GM21717 (cell line): ENCODE results near the gene SLC25A38.
A peak's percentile ranks its signal among the peaks of the same experiment; 100 is the strongest.
"Not testable (repeated sequence)": the region's sequence is repeated elsewhere in the genome, so short reads cannot be mapped to it uniquely, and the experiment has no call there.

ENCODE experiments used
- ATAC-seq: cut with Tn5 transposase; IDR thresholded peaks from one replicate; pipeline ENCODE4 v1.9.1; 2021; ENCODE audit warnings: mild to moderate bottlenecking, moderate library complexity; ENCODE audit not compliant: unreplicated experiment

Gene SLC25A38

DNA sequence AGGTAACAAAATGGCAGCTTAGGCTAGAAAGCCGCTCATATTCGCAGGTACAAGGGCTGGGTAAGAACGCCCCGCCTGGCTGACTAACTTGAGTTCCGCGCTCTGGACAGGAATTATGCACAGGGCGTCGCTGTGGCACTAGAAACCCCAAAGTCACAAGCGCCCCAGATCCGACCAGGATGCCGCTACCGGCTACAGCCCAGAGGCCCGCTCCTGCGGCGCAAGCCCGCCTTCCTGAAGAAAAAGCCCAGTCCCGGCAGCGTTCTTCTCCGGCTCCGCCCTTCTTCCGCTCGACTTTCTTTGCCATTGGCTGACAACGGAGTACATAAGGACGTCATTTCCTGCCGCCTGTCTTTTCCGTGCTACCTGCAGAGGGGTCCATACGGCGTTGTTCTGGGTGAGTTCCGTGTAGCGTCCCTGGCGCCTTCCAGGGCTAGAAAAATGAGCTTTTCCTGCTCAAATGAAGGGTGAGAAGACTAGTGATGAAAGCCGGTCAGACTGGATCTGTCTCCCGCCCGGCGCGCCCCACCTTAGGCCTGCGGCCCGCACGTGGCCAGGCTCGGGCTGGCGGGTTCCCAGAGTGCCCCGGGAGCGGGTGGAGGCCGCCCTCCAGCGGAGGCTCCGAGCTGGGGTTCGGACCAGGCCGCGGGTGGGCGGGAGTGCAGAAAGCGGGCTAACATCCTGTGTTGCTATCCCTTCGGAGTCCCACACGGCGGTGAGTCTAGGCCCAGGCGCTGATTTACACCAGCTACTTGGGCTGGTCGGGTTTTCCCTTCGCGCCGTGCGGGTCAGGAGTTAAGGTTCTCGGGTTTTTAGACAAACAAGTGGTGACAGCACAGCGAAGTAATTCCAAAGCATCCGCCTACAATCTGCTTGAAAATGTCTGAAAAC, 23.4 kb downstream of the SLC25A38 start, which contains the start of gene RPSA:
Gene RPSA, plus strand, starts transcription at position 353 of the 891 bp plus-strand sequence. CDS start 934 bp downstream, outside the sequence.
- ATAC-seq = peak; percentile 96

DNA sequence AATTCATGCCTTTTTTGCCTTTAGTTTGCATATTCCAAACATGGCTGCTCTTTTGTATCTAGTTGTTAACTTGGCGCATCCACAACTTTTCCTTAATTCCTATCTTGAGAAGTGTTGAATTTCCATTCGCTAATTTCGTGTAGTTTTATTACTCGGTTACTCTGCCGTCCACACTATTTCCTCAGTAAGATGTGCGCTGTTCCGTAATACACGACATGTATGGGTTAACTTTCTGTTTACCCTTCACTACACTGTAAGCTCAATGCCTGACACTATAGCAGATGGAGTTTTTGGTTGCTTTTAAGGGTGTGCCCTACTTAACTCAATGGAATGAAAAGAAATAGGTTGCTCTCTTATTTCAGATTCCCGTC, 24.1 kb downstream of the SLC25A38 start:
- no peak for ATAC-seq

DNA sequence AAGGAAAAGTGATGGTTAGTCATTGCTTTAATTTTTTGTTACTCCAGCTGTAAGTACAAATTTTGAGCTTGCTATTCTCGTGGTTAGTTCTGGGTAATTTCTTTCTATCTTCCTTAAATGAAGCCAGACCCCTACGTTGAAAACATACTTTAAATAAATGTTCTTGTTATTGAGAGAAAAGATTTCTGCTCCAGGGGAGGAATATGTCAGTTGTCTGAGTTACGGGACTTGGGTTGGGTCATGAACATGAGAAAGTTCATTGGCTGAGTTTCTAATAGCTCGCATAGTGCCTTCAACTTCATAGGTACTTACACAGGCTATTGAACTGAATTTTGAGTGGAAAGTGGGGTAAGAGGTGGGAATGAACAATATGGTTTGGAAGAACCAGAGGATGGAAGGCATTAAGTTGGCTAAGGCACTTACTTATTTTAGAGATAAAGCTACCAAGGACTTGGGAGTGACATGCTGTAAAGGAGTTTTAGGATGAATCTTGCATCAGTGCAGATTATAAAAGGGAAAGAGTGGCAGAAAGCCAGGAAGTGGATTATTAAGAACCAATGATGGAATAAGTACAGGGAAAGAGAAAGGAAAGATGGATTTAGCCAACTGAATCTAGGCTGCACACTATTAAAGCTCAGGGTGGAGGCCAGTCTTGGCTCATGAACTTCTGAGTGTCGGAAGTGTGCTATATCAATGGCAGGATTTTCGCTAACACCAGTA, 24.8 kb downstream of the SLC25A38 start:
- no peak for ATAC-seq

DNA sequence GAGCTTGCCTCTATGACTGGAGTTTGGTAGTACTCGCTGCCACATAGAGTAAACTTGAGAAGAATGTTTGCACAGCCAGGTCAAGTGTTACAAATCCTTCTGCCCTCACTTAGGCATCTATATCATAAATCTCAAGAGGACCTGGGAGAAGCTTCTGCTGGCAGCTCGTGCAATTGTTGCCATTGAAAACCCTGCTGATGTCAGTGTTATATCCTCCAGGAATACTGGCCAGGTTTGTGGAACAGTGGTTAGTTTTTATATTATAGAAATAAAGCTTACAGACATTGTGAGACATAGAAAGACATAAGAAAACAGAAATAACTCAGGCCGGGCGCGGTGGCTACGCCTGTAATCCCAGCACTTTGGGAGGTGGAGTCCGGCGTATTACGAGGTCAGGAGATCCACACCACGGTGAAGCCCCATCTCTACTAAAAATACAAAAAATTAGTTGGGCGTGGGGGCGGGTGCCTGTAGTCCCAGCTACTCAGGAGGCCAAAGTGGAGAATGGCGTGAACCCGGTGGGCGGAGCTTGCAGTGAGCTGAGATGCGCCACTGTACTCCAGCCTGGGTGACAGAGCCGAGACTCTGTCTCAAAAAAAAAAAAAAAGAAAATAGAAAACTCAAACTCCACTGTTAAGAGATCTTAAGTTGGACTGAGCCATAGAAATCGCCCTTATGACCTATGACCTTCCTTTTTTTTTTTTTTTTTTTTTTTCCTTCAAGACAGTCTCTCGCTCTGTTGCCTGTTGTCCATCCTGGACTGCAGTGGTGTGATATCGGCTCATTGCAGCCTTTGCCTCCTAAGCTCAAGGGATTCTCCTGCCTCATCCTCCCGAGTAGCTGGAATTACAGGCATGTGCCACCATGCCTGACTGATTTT, 25.6 kb downstream of the SLC25A38 start:
- no peak for ATAC-seq

DNA sequence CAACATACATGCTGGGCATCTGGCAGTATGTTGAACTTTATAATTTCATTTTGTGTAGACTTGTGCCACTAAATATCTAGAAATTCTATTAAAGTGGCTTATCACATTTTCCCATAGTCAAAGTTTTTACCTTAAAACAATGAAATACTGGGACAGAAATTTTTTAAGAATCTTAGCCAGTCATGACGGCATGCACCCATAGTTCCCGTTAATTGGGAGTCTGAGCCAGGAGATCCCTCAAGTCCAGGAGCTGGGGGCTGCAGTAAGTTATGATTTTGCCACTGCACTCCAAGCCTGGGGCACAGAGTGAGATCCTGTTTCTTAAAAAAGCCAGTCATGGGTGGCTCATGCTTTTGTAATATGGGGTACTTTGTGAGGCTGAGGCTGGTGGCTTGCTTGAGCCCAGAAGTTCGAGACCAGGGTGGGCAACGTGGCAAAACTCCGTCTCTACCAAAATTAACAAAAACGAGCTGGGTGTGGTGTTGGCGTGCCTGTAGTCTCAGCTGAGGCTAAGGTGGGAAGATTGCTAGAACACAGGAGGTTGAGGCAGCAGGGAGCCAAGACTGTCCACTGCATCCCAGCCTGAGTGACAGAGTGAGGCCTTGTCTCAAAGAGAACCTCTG, 26.5 kb downstream of the SLC25A38 start:
- ATAC-seq = no peak

DNA sequence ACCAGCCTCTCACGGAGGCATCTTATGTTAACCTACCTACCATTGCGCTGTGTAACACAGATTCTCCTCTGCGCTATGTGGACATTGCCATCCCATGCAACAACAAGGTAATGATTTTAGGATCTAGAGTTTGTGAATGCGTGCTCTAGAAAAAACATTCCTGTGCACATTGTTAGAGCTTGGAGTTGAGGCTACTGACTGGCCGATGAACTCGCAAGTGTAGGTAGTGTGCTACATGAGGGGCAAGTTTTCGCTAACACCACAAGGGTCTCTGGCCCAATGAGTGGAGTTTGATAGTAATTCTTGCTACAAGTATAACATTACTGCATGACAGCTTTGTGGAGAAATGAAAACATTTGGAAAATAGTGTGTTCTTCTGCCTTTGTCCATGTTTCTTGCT, 27.7 kb downstream of the SLC25A38 start:
- ATAC-seq = no peak

DNA sequence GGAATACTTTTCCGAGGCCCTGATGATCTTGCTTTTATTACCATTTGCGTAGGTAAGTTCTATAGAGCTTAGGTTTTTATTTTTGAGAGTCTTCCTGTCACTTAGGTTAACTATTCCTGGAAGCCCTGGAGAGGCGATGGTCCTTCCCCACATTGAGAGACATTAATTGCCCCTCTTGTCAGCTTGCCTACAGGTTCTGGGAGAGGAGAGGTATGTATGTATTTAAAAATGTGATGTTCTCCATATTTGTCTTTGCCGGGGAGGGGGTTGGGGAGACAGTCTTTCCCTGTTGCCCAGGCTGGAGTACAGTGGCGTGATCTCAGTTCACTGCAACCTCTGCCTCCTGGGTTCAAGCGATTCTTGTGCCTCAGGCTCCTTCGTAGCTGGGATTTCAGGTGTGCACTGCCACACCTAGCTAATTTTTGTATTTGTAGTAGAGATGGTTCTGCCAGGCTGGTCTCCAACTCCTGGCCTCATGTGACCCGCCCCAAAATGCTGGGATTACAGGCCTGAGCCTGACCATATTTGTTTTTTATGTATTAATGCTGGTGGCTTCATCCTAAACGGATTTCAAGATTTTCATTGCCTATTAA, 29.6 kb downstream of the SLC25A38 start:
- ATAC-seq = no peak

DNA sequence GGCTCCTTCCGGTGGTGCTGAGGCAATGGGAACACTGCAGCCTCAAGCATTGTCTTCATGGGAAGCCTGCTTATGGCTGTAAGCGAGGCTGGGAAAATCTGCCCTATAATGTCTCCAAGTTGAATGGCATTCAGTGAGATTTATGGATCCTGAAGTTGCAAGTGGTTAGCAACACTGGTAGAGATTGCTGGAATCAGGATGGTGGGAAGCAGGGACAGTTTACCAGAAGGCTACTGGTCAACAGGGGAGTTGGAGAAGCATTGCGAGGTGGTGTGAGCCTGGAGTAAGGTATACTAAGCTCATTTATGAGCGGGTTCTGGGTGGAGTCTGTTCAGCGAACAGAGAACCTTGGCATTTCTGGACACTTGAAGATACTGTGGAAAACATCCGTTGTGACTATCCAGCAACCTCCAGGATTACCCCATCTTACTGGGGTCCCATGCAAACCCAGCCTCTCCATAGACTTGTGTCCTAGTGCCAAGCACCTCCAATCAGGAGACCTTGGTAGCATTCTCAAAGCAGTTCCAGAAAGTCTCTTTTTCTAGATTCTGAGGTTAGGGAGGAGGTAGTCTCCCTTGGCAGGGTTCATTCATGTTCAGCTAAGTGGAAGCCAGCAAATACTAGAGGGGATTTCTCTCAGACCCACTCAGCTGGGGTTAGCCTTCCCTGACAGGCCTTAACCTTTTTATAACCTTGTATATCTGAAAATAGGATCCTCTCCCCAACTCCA, 30.7 kb downstream of the SLC25A38 start:
- ATAC-seq = no peak

DNA sequence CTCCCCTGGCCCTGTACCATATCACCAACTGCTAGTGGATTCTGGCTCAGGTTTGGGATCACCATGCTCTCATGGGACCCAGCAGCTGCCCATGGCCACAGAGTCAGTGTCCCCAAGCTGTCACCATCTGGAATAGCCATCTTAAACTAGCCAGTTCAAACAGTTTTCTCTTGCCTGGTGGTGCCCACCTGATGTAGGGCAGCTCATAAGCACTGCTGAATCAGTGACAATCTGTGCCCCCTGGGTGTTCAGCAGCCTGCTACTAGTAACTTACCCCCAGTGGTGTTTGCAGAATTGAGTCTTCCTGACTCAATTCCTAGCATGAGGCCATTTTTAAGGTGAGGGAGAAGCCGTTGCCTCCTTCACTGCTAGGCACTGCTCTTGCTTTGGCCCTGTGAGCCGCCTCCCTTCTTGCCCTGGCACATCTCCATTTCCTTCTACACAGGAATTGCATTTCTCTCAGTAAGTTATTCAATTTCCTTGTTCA, 31.3 kb downstream of the SLC25A38 start:
- ATAC-seq = no peak

DNA sequence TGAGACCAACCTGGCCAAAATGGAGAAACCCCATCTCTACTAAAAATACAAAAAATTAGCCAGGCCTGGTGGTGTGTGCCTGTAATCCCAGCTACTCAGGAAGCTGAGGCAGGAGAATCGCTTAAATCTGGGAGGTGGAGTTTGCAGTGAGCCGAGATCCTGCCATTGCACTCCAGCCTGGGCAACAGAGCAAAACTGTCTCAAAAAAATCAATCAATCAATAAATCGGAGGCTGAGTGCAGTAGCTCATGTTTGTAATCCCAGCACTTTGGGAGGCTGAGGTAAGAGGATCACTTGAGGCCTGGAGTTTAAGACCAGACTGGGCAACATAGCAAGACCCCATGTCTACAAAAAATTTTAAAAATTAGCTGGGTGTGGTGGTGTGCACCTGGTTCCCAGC, 32.1 kb downstream of the SLC25A38 start:
- not testable (repeated sequence) for ATAC-seq

DNA sequence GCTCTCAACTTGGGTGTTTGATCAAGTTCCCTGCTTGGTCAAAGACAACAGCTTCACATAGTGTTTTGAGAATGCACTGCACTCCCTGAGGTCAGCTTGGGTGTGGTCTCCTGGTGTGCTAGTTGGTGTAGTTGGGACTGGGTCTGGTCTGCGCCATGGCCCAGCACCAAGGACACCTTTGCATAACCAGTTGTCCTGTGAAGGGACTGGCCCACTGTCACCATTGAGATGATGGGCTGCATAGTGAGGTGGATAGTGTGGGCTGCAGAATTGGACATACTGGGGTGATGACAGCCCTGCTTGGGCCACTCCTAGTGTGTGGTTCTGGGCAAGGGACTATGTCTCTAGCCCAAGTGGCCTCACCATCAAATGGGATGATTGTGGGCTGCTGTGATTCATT, 32.8 kb downstream of the SLC25A38 start:
- no peak for ATAC-seq

DNA sequence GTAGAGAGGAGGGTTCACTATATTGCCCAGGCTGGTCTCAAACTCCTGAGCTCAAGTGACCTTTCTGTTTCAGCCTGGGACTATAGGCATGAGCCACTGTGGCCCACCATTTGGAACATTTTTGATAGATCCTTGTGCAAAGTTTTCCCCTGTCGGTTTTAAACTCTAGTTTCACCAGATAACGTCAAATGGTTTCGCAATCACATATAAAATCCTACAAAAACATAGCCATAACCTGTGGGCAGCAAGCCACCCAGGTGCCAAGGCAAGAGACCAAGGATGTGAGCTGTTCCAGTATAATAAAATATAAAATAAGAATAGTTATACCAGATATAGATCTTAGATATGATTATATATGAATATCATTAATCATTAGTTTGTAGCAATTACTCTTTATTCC, 33.8 kb downstream of the SLC25A38 start:
- ATAC-seq = not testable (repeated sequence)

DNA sequence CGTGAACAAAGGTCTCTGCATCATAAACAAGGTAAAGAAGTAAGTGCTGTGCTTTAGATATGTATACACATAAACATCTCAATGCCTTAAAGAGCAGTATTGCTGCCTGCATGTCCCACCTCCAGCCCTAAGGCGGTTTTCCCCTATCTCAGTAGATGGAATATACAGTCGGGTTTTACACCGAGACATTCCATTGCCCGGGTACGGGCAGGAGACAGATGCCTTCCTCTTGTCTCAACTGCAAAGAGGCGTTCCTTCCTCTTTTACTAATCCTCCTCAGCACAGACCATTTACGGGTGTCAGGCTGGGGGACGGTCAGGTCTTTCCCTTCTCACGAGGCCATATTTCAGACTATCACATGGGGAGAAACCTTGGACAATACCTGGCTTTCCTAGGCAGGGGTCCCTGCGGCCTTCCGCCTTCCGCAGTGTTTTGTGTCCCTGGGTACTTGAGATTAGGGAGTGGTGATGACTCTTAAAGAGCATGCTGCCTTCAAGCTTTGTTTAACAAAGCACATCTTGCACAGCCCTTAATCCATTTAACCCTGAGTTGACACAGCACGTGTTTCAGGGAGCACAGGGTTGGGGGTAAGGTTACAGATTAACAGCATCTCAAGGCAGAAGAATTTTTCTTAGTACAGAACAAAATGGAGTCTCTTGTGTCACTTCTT, 35.5 kb downstream of the SLC25A38 start:
- not testable (repeated sequence) for ATAC-seq

DNA sequence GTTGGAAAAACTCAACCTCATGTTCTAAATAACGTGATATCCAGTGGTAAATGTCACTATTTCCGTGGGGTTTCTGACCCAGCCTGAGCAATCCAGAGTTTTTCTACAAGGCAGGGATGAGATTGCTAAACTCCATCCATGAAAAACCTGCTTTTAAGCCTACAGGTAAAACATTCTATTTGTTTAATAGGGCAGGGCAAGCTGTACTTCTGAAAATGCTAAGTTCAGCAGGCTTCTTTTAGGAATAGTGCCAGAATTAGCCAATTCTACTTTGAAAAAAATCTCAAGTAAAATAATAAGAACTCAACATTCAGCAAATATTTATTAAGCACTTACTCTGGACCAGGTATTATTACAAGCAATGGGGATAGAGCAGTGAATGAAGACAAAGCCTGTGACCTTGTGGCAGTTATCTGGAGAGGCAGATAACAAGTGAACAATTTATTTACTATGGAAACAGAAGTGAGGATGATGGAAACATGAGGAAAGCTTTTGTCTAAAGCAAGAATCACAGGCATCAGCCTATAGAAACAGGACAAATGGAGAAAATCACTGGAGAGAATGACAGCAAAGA, 36.7 kb downstream of the SLC25A38 start:
- ATAC-seq = no peak

DNA sequence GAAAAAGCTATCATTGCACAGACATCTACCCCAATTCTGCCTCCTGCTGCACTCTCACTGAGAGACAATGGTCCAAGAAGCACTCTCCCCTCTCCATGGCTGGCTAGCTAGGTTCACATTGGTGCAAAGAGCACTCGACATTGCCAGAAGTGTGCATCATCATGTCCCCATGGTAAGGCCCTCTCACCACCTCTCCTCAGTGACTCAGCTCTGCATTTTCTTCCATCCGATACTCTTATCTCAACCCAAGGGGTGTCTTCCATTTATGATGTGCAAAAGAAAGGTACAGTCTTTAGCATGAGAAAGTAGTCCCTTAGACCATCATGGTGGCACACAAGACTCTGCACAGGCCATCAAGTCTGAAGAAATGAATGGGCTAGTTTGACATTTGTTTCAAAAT, 37.4 kb downstream of the SLC25A38 start:
- ATAC-seq = no peak

DNA sequence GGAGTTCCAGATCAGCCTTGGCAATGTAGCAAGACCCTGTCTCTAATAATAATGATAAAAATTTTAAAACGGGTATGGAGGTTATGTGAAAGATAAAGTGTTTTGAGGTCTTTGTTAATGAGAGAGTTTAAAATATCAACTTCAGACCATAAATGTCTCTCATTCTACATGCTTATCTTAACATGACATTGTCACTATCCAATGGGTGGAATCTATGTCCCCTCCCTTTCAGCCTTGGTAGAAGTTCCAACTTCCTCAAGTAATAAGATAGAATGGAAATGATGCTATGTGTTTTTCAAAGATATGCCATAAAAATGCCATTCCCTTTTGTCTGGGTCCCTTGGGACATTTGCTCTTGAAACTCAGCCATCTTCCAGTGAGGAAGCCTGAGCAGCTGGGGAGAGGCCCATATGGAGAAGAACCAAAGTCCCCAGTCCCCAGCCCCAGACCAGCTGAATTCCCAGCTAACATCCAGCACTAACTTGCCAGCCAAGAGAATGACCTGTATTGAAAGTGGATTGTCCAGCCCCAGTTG, 40.3 kb downstream of the SLC25A38 start:
- ATAC-seq = no peak

DNA sequence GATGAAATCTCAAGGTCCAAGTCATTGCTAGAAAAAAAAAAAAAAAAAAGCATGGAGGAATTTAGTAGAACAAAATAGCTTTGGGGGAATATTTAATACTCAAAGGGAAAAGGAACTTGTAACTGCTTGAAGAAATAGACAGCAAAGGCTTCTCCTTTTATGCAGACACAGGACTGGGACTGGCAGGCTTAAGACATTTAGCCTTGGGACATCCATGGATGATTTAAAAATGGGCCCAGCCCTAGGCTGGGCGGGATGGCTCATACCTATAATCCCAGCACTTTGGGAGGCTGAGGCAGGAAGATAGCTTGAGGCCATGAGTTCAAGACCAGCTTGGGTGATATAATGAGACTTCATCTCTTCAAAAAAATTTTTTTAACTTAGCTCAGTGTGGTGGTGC, 43.1 kb downstream of the SLC25A38 start:
- no peak for ATAC-seq

DNA sequence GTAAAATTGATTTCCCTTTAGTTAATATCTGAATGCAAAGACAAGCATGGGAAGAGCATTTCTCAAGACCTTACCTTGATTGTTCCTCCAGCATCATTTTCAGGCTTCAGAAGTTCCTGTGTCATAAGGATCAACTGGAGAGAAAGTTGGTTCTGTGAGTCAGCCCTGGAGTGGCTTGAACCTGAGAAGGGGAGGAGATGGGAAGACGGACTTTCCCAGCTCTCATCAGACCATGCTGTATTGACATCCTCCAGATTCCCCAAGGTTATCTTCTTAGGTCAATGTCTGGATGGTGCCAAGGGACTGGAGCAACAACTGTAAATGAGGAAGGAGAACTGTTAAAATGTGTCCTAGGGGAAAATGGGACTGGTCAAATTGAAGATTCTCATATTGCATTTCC, 44.3 kb downstream of the SLC25A38 start:
- ATAC-seq = no peak
